Glomerular visceral epithelial cell (primary cell): ENCODE results near the gene ABCE1.

ENCODE experiments used
- DNase-seq: peaks from one replicate; pipeline ENCODE4 v3.0.0-alpha.2; 2016; ENCODE audit errors: extremely low spot score

Gene ABCE1

GRCh38 chr4:145176641-145177432 lies 78.7 kb downstream of the ABCE1 start:
- DNase-seq, result peak; percentile 19

GRCh38 chr4:145177511-145177905 lies 79.4 kb downstream of the ABCE1 start:
- DNase-seq, result peak; percentile 12

DNA sequence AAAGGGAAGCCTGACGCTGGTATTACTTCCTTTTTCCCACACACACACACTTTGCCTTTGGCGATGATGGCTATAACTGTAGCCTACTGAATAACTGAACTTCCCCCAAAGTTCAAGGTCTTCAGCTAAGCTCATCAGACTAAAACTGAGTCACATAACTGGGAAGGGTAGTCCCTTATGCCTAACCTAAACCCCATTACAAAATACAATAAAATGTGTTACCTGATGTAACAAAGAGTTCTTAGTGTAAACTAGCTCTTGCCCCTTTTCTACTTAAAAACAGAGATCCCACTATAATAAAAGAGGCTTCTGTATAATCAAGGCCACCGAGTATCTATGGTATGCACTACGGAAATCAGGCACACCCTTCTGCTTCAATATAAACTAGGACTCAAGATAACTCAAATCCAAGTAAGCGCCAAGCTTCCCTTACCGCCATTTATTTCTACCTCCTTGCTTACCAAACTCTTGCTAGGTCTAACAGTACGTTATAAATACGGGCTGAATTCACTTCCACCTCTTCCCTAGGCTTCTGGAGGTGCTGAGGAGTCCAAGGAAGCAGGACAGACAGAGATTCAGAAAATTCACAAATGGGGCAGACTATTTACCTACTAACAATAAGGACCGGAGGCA lies 79.9 kb downstream of the ABCE1 start:
- DNase-seq, result peak; percentile 18

GRCh38 chr4:145178740-145179280 lies 80.7 kb downstream of the ABCE1 start:
- peak; percentile 3 for DNase-seq
